Activated CD4-positive, alpha-beta T cell treated with anti-CD3 and anti-CD28 coated beads, Interleukin-2, amount 10 ng/mL, durations not matched to agents 7 days and 5 days (primary cell): ENCODE measurements around the gene HINFP. TPM values are rescaled to one million over a fixed set of nuclear protein-coding genes. Genes with fewer than 3 reads are reported as not detected.
A peak's percentile ranks its signal among the peaks of the same experiment; 100 is the strongest.
"Not testable (repeated sequence)": the region's sequence is repeated elsewhere in the genome, so short reads cannot be mapped to it uniquely, and the experiment has no call there.

Source experiments
- CTCF ChIA-PET: fragments of 350-600 bp; sonication (Branson Sonifier 250); formaldehyde crosslinking; loops from one replicate; lab custom pipeline; 2021; ENCODE audit warnings: antibody characterized with exemption; lab: Charles Lee
- POLR2A ChIA-PET: fragments of 350-600 bp; sonication (Branson Sonifier 250); formaldehyde crosslinking; loops from one replicate; lab custom pipeline; 2021; ENCODE audit warnings: antibody characterized with exemption; lab: Charles Lee
- DNase-seq: peaks from one replicate; pipeline ENCODE4 v3.0.0-alpha.2; 2020
- H3K27ac Mint-ChIP-seq: one replicate; pipeline ENCODE4 v1.8.0; 2021; ENCODE audit warnings: mild to moderate bottlenecking, moderate library complexity, mixed read lengths
- H3K27me3 Mint-ChIP-seq: one replicate; pipeline ENCODE4 v1.8.0; 2021; ENCODE audit warnings: mixed read lengths
- H3K36me3 Mint-ChIP-seq: one replicate; pipeline ENCODE4 v1.8.0; 2021; ENCODE audit warnings: low read depth, mixed read lengths
- H3K4me1 Mint-ChIP-seq: one replicate; pipeline ENCODE4 v1.8.0; 2021; ENCODE audit warnings: mixed read lengths
- H3K4me3 Mint-ChIP-seq: one replicate; pipeline ENCODE4 v1.8.0; 2021; ENCODE audit warnings: mild to moderate bottlenecking, moderate library complexity, mixed read lengths
- H3K9me3 Mint-ChIP-seq: one replicate; pipeline ENCODE4 v1.8.0; 2021; ENCODE audit warnings: mixed read lengths
- total RNA-seq, 2 experiments: library from RNA; stranded (reverse); gene quantifications; one replicate each; pipeline ENCODE4 v1.2.3, GENCODE V29; 2021

HINFP gene
- total RNA-seq, 2 experiments from 2014 or later: 47.6 to 48.0 TPM

GRCh38 chr11:119169282-119169719, 47.9 kb downstream of the HINFP start:
- ChIA-PET POLR2A (interaction anchor here (0.7 to 0.9 kb wide), 2 partner anchors 102 to 151 kb away, joined by 3 to 4 read pairs; partner anchors contain the start of genes RPS25, TRAPPC4 and VPS11), CTCF (interaction anchor here (0.6 to 3.2 kb wide), 30 partner anchors 10 to 783 kb away, joined by 3 to 26 read pairs (median 4); partner anchors contain the start of genes CBL, DPAGT1, HINFP and MCAM)
- Mint-ChIP-seq H3K4me1 (peaks cover 23% of the 10 kb centered on the region), H3K27ac (peak overlapping the region; percentile 96), H3K9me3 (no peaks in the 10 kb centered on the region), H3K4me3 (peak overlapping the region; percentile 91), H3K27me3 (no peaks in the 10 kb centered on the region), H3K36me3 (peaks cover 3% of the 10 kb centered on the region)
- DNase-seq: peak; percentile 39

- no peak overlapping the region for H3K4me3 Mint-ChIP-seq
Observed at GRCh38 chr11:119172513-119172912, 51.1 kb downstream of the HINFP start.

GRCh38 chr11:119173453-119173852, 52.1 kb downstream of the HINFP start:
- ChIA-PET POLR2A (no interaction called here), CTCF (interaction anchor here (0.9 to 2.1 kb wide), 3 partner anchors 19 to 52 kb away, joined by 3 to 6 read pairs (median 3); partner anchors contain the start of gene HINFP)
- Mint-ChIP-seq H3K9me3 (no peaks in the 10 kb centered on the region), H3K4me3 (no peak overlapping the region), H3K36me3 (peaks cover 12% of the 10 kb centered on the region), H3K27ac (no peak overlapping the region), H3K27me3 (no peaks in the 10 kb centered on the region), H3K4me1 (peaks cover 36% of the 10 kb centered on the region)
- DNase-seq: no peak

More at GRCh38 chr11:119172513-119172912, 51.1 kb downstream of the HINFP start:
- POLR2A ChIA-PET: interaction anchor here (0.6 kb wide), 1 partner anchor 94 kb away, joined by 4 read pairs; no protein-coding TSS in a partner anchor
- Mint-ChIP-seq H3K4me1 (peaks cover 31% of the 10 kb centered on the region), H3K27ac (no peak overlapping the region), H3K27me3 (no peaks in the 10 kb centered on the region), H3K36me3 (peaks cover 8% of the 10 kb centered on the region), H3K9me3 (no peaks in the 10 kb centered on the region)
- no peak for DNase-seq
- CTCF ChIA-PET: interaction anchor here (0.9 to 2.3 kb wide), 4 partner anchors 11 to 51 kb away, joined by 3 to 7 read pairs (median 6); partner anchors contain the start of gene HINFP

GRCh38 chr11:119175493-119176077, 54.2 kb downstream of the HINFP start:
- Mint-ChIP-seq H3K36me3 (peaks cover 20% of the 10 kb centered on the region), H3K27me3 (no peaks in the 10 kb centered on the region), H3K9me3 (no peaks in the 10 kb centered on the region), H3K27ac (no peak overlapping the region), H3K4me3 (no peak overlapping the region), H3K4me1 (peaks cover 31% of the 10 kb centered on the region)
- DNase-seq: no peak
- ChIA-PET CTCF (interaction anchor here (0.6 kb wide), 1 partner anchor 27 kb away, joined by 3 read pairs; no protein-coding TSS in a partner anchor), POLR2A (no interaction called here)

GRCh38 chr11:119178166-119178680, 56.8 kb downstream of the HINFP start:
- H3K9me3 Mint-ChIP-seq: no peaks in the 10 kb centered on the region
- peaks cover 22% of the 10 kb centered on the region for H3K4me1 Mint-ChIP-seq
- CTCF ChIA-PET: interaction anchor here (0.6 to 1.3 kb wide), 6 partner anchors 11 to 146 kb away, joined by 3 read pairs; partner anchors contain the start of gene CBL
- H3K27ac Mint-ChIP-seq: peak overlapping the region; percentile 78
- no peaks in the 10 kb centered on the region for H3K27me3 Mint-ChIP-seq
- no peak overlapping the region for H3K4me3 Mint-ChIP-seq
- peaks cover 26% of the 10 kb centered on the region for H3K36me3 Mint-ChIP-seq
- DNase-seq: no peak
- POLR2A ChIA-PET: interaction anchor here (0.6 kb wide), 1 partner anchor 114 kb away, joined by 5 read pairs; no protein-coding TSS in a partner anchor

GRCh38 chr11:119179342-119179741, 58.0 kb downstream of the HINFP start:
- no peak for DNase-seq
- H3K27me3 Mint-ChIP-seq: no peaks in the 10 kb centered on the region
- H3K27ac Mint-ChIP-seq: no peak overlapping the region
- H3K4me1 Mint-ChIP-seq: peaks cover 22% of the 10 kb centered on the region
- POLR2A ChIA-PET: no interaction called here
- no peak overlapping the region for H3K4me3 Mint-ChIP-seq
- H3K9me3 Mint-ChIP-seq: no peaks in the 10 kb centered on the region
- H3K36me3 Mint-ChIP-seq: peaks cover 22% of the 10 kb centered on the region
- CTCF ChIA-PET: interaction anchor here (1.0 to 1.6 kb wide), 3 partner anchors 10 to 142 kb away, joined by 3 to 5 read pairs (median 4); no protein-coding TSS in a partner anchor

GRCh38 chr11:119179983-119180382, 58.6 kb downstream of the HINFP start:
- ChIA-PET POLR2A (no interaction called here), CTCF (interaction anchor here (1.0 to 1.6 kb wide), 2 partner anchors 11 to 142 kb away, joined by 4 to 5 read pairs; no protein-coding TSS in a partner anchor)
- Mint-ChIP-seq H3K36me3 (peaks cover 22% of the 10 kb centered on the region), H3K4me3 (no peak overlapping the region), H3K27ac (no peak overlapping the region), H3K9me3 (no peaks in the 10 kb centered on the region), H3K4me1 (peaks cover 22% of the 10 kb centered on the region), H3K27me3 (no peaks in the 10 kb centered on the region)
- no peak for DNase-seq

- Mint-ChIP-seq H3K4me3 (no peak overlapping the region), H3K27ac (no peak overlapping the region)
- CTCF ChIA-PET: interaction anchor here (0.7 to 1.7 kb wide), 6 partner anchors 11 to 48 kb away, joined by 3 to 7 read pairs (median 4); partner anchors contain the start of gene CBL
Observed at GRCh38 chr11:119180729-119181676, 59.6 kb downstream of the HINFP start.

GRCh38 chr11:119181677-119182412, 60.5 kb downstream of the HINFP start:
- H3K9me3 Mint-ChIP-seq: no peaks in the 10 kb centered on the region
- CTCF ChIA-PET: interaction anchor here (0.7 to 1.7 kb wide), 6 partner anchors 10 to 47 kb away, joined by 3 to 7 read pairs (median 4); partner anchors contain the start of gene CBL
- no peak overlapping the region for H3K27ac Mint-ChIP-seq
- H3K27me3 Mint-ChIP-seq: no peaks in the 10 kb centered on the region
- POLR2A ChIA-PET: no interaction called here
- H3K4me3 Mint-ChIP-seq: no peak overlapping the region
- H3K4me1 Mint-ChIP-seq: peaks cover 16% of the 10 kb centered on the region
- no peak for DNase-seq
- H3K36me3 Mint-ChIP-seq: peaks cover 18% of the 10 kb centered on the region

More at GRCh38 chr11:119180729-119181676, 59.6 kb downstream of the HINFP start:
- peaks cover 18% of the 10 kb centered on the region for H3K36me3 Mint-ChIP-seq
- no peak for DNase-seq
- H3K9me3 Mint-ChIP-seq: no peaks in the 10 kb centered on the region
- H3K4me1 Mint-ChIP-seq: peaks cover 16% of the 10 kb centered on the region
- POLR2A ChIA-PET: no interaction called here
- H3K27me3 Mint-ChIP-seq: no peaks in the 10 kb centered on the region

GRCh38 chr11:119184399-119184798, 63.0 kb downstream of the HINFP start:
- H3K4me1 Mint-ChIP-seq, H3K9me3 Mint-ChIP-seq, H3K4me3 Mint-ChIP-seq, POLR2A ChIA-PET, H3K27ac Mint-ChIP-seq, DNase-seq, H3K27me3 Mint-ChIP-seq: not testable (repeated sequence)
- peaks cover 12% of the 10 kb centered on the region for H3K36me3 Mint-ChIP-seq
- CTCF ChIA-PET: interaction anchor here (0.6 to 2.3 kb wide), 2 partner anchors 15 to 42 kb away, joined by 3 to 6 read pairs; no protein-coding TSS in a partner anchor
